Lower lobe of right lung (tissue), 2 donors: ENCODE data around the gene MICU2. TPM values are rescaled to one million over a fixed set of nuclear protein-coding genes. Genes with fewer than 3 reads are reported as not detected.
A peak's percentile ranks its signal among the peaks of the same experiment; 100 is the strongest.

Source experiments
- ATAC-seq, 2 donors: fragments of 200-7000 bp; cut with Tn5 transposase; one replicate each; pipeline ENCODE4 v1.9.1; 2020 to 2022; ENCODE audit warnings: mild to moderate bottlenecking in 2 of 2, moderate library complexity in 2 of 2
- DNase-seq: peaks from one replicate; pipeline ENCODE4 v3.0.0-alpha.2; 2020
- H3K27ac ChIP-seq: fragments of 200-600 bp; one replicate; pipeline ENCODE4 v1.8.0; 2022
- H3K27me3 ChIP-seq: fragments of 200-600 bp; one replicate; pipeline ENCODE4 v1.8.0; 2022; ENCODE audit warnings: low read depth
- H3K36me3 ChIP-seq: fragments of 200-600 bp; one replicate; pipeline ENCODE4 v1.8.0; 2022; ENCODE audit warnings: mild to moderate bottlenecking
- H3K4me1 ChIP-seq: fragments of 200-600 bp; one replicate; pipeline ENCODE4 v1.8.0; 2022
- H3K4me3 ChIP-seq: fragments of 200-600 bp; one replicate; pipeline ENCODE4 v1.8.0; 2022; ENCODE audit warnings: mild to moderate bottlenecking
- H3K9me3 ChIP-seq: fragments of 200-600 bp; one replicate; pipeline ENCODE4 v1.8.0; 2022
- intact Hi-C: fragments of 100-400 bp; cut with DNase I; formaldehyde crosslinking; loops from one replicate; pipeline ENCODE4 v1.11.0; 2022
- total RNA-seq: library from RNA; stranded (reverse); fragmentation: NEBNext Ultra II Directional; extraction: Animal tissue kit (Norgen Biotek cat#: 25700); gene quantifications from one replicate; pipeline ENCODE4 v1.2.1, GENCODE V29; 2021
- TF ChIP-seq, protein P1 (sequence below): fragments of 200-600 bp; IDR thresholded peaks from one replicate; pipeline ENCODE4 v1.8.0; 2022; ENCODE audit warnings: antibody characterized with exemption, mild to moderate bottlenecking
- donor health status: DM: no; HTN: yes; CAD: no; lungs with severe emphysema.

MICU2 gene
- total RNA-seq, 1 donor from 2014 or later: 34.8 TPM

GRCh38 chr13:21619633-21620220, 15.8 kb upstream of the MICU2 start:
- intact Hi-C loops: no loop called here
- H3K9me3 ChIP-seq: no peaks in the 10 kb centered on the region
- TF ChIP-seq, protein P1, sequence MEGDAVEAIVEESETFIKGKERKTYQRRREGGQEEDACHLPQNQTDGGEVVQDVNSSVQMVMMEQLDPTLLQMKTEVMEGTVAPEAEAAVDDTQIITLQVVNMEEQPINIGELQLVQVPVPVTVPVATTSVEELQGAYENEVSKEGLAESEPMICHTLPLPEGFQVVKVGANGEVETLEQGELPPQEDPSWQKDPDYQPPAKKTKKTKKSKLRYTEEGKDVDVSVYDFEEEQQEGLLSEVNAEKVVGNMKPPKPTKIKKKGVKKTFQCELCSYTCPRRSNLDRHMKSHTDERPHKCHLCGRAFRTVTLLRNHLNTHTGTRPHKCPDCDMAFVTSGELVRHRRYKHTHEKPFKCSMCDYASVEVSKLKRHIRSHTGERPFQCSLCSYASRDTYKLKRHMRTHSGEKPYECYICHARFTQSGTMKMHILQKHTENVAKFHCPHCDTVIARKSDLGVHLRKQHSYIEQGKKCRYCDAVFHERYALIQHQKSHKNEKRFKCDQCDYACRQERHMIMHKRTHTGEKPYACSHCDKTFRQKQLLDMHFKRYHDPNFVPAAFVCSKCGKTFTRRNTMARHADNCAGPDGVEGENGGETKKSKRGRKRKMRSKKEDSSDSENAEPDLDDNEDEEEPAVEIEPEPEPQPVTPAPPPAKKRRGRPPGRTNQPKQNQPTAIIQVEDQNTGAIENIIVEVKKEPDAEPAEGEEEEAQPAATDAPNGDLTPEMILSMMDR: no peak
- H3K36me3 ChIP-seq: no peaks in the 10 kb centered on the region
- H3K27me3 ChIP-seq: no peaks in the 10 kb centered on the region
- no peak for ATAC-seq
- no peaks in the 10 kb centered on the region for H3K4me1 ChIP-seq
- H3K27ac ChIP-seq: no peak overlapping the region
- H3K4me3 ChIP-seq: no peak overlapping the region
- DNase-seq: no peak

DNA sequence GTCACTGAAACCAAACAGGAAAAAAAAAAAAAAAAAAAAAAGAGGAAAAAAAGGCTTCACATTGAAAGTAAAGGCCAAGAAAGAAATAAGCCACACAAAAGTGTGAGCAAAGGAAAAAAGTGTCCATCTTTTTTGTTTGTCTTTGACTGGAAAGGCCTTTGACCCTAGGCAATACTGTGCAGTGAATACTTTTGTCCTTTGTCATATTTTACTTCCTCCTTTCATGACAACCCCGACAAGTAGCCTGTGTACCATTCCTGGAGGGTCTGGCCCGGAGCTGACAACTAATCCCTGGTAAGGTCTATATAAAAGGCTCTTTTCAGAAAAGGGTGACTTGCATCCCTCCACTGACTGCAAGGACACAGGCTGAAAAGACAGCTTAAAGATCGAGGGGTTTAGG, 12.9 kb upstream of the MICU2 start:
- DNase-seq: no peak
- intact Hi-C loops: no loop called here
- no peak overlapping the region for H3K4me3 ChIP-seq
- TF ChIP-seq, protein P1: no peak
- H3K9me3 ChIP-seq: no peaks in the 10 kb centered on the region
- peak in 1 of 2 donors; percentile 62 for ATAC-seq
- no peaks in the 10 kb centered on the region for H3K36me3 ChIP-seq
- no peaks in the 10 kb centered on the region for H3K27me3 ChIP-seq
- no peaks in the 10 kb centered on the region for H3K4me1 ChIP-seq
- no peak overlapping the region for H3K27ac ChIP-seq

DNA sequence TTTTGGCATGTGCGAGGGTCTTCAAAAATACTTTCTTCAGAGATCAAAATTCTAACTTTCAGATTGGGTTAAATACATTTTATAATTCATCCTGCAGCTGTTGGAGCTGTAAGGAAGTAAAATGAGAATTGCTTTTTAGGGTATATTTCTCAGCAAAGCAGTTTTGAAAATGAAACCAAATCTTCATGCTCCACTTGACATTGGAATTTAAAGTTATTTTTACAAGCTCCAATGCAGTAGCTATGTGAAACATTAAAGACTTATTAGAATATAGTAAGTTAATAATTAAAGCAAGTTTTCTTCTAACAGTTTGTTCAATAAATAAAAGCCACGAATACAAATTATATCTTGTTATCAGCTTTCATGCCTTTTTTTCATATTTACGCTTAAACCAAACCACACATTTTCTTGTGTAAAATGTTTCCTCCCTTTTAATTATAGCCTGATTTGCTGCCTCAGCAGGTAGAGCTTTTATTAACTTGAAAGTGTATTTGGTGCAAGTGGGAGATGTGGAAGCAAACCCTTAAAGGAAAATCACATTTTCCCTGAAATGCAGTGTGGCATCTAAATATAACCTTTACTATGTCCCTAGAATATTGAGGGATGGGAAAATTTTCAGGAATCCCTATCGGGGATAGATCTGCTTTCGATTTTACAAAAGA, 12.4 kb upstream of the MICU2 start:
- Histone ChIP-seq H3K36me3 (no peaks in the 10 kb centered on the region), H3K27me3 (no peaks in the 10 kb centered on the region), H3K9me3 (no peaks in the 10 kb centered on the region), H3K4me1 (no peaks in the 10 kb centered on the region), H3K4me3 (no peak overlapping the region), H3K27ac (no peak overlapping the region)
- intact Hi-C loops: no loop called here
- no peak for DNase-seq
- no peak for ATAC-seq
- TF ChIP-seq, protein P1: no peak

- Histone ChIP-seq H3K36me3 (no peaks in the 10 kb centered on the region), H3K27ac (no peak overlapping the region), H3K4me1 (no peaks in the 10 kb centered on the region), H3K9me3 (no peaks in the 10 kb centered on the region), H3K27me3 (no peaks in the 10 kb centered on the region), H3K4me3 (no peak overlapping the region)
- no peak for DNase-seq
- intact Hi-C loops: no loop called here
- no peak for ATAC-seq
- TF ChIP-seq, protein P1: no peak
Measured at GRCh38 chr13:21615427-21615826, 11.5 kb upstream of the MICU2 start.

GRCh38 chr13:21613791-21614190, 9.8 kb upstream of the MICU2 start:
- ATAC-seq: peak in 1 of 2 donors; percentile 24

More at GRCh38 chr13:21613791-21614190, 9.8 kb upstream of the MICU2 start:
- TF ChIP-seq, protein P1: no peak
- Histone ChIP-seq H3K36me3 (no peaks in the 10 kb centered on the region), H3K4me1 (no peaks in the 10 kb centered on the region), H3K9me3 (no peaks in the 10 kb centered on the region), H3K27me3 (no peaks in the 10 kb centered on the region), H3K27ac (no peak overlapping the region), H3K4me3 (no peak overlapping the region)
- DNase-seq: no peak
- intact Hi-C loops: no loop called here
